ENCODE data around the gene OR6C2. TPM values are rescaled to one million over a fixed set of nuclear protein-coding genes. Genes with fewer than 3 reads are reported as not detected.
A peak's percentile ranks its signal among the peaks of the same experiment; 100 is the strongest.
"Not testable (repeated sequence)": the region's sequence is repeated elsewhere in the genome, so short reads cannot be mapped to it uniquely, and the experiment has no call there.

OR6C2 gene
- total RNA-seq, 2 experiments from 2014 or later, result not detected

DNA sequence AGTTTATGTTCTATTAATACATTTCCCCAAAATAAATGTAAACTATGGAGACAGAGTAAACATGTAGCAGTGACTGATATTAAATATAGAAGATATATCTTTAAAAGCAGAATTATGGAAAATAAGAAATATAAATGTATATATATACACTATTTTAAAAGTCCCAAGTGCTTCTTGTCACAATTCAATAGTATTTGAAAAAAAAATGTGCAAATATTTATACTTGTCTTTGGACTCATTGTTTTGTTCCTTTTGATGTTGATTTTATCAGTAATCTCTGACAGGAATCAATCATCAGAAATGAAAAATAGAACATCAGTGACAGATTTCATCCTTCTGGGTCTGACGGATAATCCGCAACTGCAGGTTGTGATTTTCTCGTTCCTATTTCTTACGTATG lies 17.9 kb upstream of the OR6C2 start, which contains the start of gene OR6C76:
TSS of gene OR6C76 (plus strand) at position 301 of the 400 bp plus-strand sequence. CDS start at position 301, 0 bp downstream.
- DNase-seq (ENCODE audit: low spot score), result no peak
- Histone ChIP-seq H2AFZ (ENCODE audit: low read length) (no peak within 1 kb of the TSS), H3K36me3 (ENCODE audit: insufficient read depth, low read length) (no peaks in the 10 kb centered on the region), H4K20me1 (ENCODE audit: insufficient read depth, low read length) (no peaks in the 10 kb centered on the region), H3K27ac (ENCODE audit: low read depth, low read length, poor library complexity, severe bottlenecking) (no peak within 1 kb of the TSS), H3K4me1 (ENCODE audit: insufficient read depth, low read length, poor library complexity, severe bottlenecking) (no peaks in the 10 kb centered on the region), H3K4me2 (ENCODE audit: low read length) (no peak within 1 kb of the TSS), H3K9me3 (ENCODE audit: low read length) (no peaks in the 10 kb centered on the region), H3K4me3 (ENCODE audit: low read depth, low read length, poor library complexity, severe bottlenecking) (no peak within 1 kb of the TSS), H3K9me2 (ENCODE audit: insufficient read depth, low read length) (no peaks in the 10 kb centered on the region), H3K79me2 (ENCODE audit: insufficient read depth, low read depth, low read length) (no peaks in the 10 kb centered on the region)
- ChIA-PET CTCF (ENCODE audit: unreplicated experiment) (no interaction called here), POLR2A (interaction anchor here (0.9 kb wide), 1 partner anchor 104 kb away, joined by 3 read pairs; no protein-coding TSS in a partner anchor)
- intact Hi-C loops (cut with micrococcal nuclease; ENCODE audit: unreplicated experiment), result no loop called here
- TF ChIP-seq EZH2phosphoT487 (IDR thresholded peaks at IDR 0.05; ENCODE audit: borderline replicate concordance, low read depth, low read length), result no peak
- no peak for TF ChIP-seq CTCF (conservative IDR thresholded peaks at IDR 0.05; ENCODE audit: low read length)
- no TSS peak for BruUV-seq (replicated peaks)

DNA sequence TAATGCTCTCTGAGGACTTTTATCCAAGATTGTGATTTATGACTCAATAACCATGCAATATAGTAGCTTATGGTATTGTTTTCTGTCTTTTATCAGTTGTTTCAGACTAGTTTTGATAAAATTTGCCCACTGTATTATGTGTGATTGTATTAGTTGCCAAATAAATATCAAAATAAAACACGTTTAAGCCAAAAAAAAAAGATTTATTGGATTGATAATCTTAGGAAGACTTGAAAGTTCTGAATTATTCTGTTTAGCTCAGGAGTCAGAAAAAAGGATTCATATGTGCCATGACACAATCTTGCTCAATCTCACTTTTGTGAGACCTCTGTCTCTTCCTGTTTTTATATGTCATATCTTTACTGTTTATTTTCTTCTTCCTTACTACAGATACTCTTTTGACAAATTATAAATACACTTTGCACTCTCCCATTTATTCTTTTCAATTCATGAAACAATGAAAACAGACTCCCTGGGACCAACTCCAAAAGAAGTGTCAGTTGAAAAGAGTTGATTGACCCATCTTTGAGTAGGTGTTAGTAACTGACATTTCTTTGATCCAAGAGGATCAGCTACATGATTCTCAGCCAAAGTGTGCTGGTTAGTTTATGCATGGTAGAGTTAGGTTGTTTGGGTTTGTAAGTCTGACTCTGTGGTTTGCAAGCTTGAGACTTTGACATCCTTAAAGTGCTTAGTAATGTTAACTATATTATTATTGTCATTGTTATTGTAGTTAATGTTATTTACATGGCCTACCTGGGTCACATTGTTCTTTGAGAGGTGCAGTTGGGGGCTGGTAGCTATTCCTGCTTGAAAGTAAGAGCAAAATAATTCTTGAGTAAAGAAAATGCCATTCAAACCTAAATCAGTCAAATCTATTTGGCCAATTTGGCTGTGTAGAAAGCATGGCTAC lies 15.3 kb upstream of the OR6C2 start:
- Histone ChIP-seq H3K4me1 (ENCODE audit: insufficient read depth, low read length, poor library complexity, severe bottlenecking) (no peaks in the 10 kb centered on the region), H3K9me3 (ENCODE audit: low read length) (no peaks in the 10 kb centered on the region), H3K9me2 (ENCODE audit: insufficient read depth, low read length) (no peaks in the 10 kb centered on the region), H3K27ac (ENCODE audit: low read depth, low read length, poor library complexity, severe bottlenecking) (no peak overlapping the region), H3K4me2 (ENCODE audit: low read length) (no peak overlapping the region), H3K4me3 (ENCODE audit: low read depth, low read length, poor library complexity, severe bottlenecking) (no peak overlapping the region), H3K36me3 (ENCODE audit: insufficient read depth, low read length) (no peaks in the 10 kb centered on the region), H3K79me2 (ENCODE audit: insufficient read depth, low read depth, low read length) (no peaks in the 10 kb centered on the region), H2AFZ (ENCODE audit: low read length) (no peak overlapping the region), H4K20me1 (ENCODE audit: insufficient read depth, low read length) (no peaks in the 10 kb centered on the region)
- BruUV-seq (replicated peaks), result no TSS peak
- no peak for DNase-seq (ENCODE audit: low spot score)
- POLR2A ChIA-PET, result no interaction called here
- intact Hi-C loops (cut with micrococcal nuclease; ENCODE audit: unreplicated experiment), result no loop called here
- TF ChIP-seq EZH2phosphoT487 (IDR thresholded peaks at IDR 0.05; ENCODE audit: borderline replicate concordance, low read depth, low read length) (no peak), CTCF (conservative IDR thresholded peaks at IDR 0.05; ENCODE audit: low read length) (no peak)
- CTCF ChIA-PET (ENCODE audit: unreplicated experiment), result no interaction called here

DNA sequence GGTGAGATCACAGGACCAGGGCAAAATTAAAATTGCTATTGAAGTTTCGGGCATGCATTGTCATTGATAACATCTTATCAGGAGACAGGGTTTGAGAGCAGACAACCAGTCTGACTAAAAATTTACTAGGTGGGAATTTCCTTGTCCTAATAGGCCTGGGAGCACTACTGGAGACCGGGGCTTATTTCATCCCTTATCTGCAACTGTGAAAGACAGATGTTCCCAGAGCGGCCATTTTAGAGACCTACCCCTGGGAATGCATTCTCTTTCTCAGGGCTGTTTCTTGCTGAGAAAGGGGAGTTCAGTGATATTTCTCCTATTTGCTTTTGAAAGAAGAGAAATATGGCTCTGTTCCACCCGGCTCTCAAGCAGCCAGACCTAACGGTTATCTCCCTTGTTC lies 2.6 kb upstream of the OR6C2 start:
- H3K9me3 ChIP-seq (ENCODE audit: low read length); H2AFZ ChIP-seq (ENCODE audit: low read length); BruUV-seq (replicated peaks); H3K36me3 ChIP-seq (ENCODE audit: insufficient read depth, low read length); H3K4me2 ChIP-seq (ENCODE audit: low read length); H3K27ac ChIP-seq (ENCODE audit: low read depth, low read length, poor library complexity, severe bottlenecking); POLR2A ChIA-PET; CTCF ChIA-PET (ENCODE audit: unreplicated experiment); H3K4me1 ChIP-seq (ENCODE audit: insufficient read depth, low read length, poor library complexity, severe bottlenecking); intact Hi-C loops (cut with micrococcal nuclease; ENCODE audit: unreplicated experiment); H3K9me2 ChIP-seq (ENCODE audit: insufficient read depth, low read length); H3K79me2 ChIP-seq (ENCODE audit: insufficient read depth, low read depth, low read length); H4K20me1 ChIP-seq (ENCODE audit: insufficient read depth, low read length); H3K4me3 ChIP-seq (ENCODE audit: low read depth, low read length, poor library complexity, severe bottlenecking): not testable (repeated sequence)
- DNase-seq (ENCODE audit: low spot score), result peak; percentile 17

Measured in OCI-LY7 (cell line).